Natural killer cell (primary cell): ENCODE results near the gene RUNX2. TPM values are rescaled to one million over a fixed set of nuclear protein-coding genes. Genes with fewer than 3 reads are reported as not detected.

Source experiments
- ATAC-seq, 3 donors: fragments of 150-1000 bp in 2 of 3; fragments of 200-7000 bp in 1 of 3; cut with Tn5 transposase; 1 replicate in 1 of 3; 2 replicates in 2 of 3; pipeline ENCODE4 v1.10.0; 2021; ENCODE audit warnings: mild to moderate bottlenecking in 2 of 3, moderate library complexity in 2 of 3
- DNase-seq, 2 donors: peaks; one replicate each; pipeline versions ENCODE4 v3.0.0 to v3.0.0-alpha.2; 2013 to 2021; ENCODE audit warnings: mixed read lengths in 1 of 2
- H3K27ac ChIP-seq: one replicate; pipeline ENCODE4 v1.5.1; 2013; ENCODE audit warnings: mild to moderate bottlenecking, low read length
- H3K27me3 ChIP-seq: one replicate; pipeline ENCODE4 v1.6.1; 2013; ENCODE audit warnings: low read length; ENCODE audit not compliant: control insufficient read depth, insufficient read depth
- H3K36me3 ChIP-seq: one replicate; pipeline ENCODE4 v1.6.1; 2013; ENCODE audit warnings: low read length; ENCODE audit not compliant: control insufficient read depth, insufficient read depth
- H3K4me1 ChIP-seq: one replicate; pipeline ENCODE4 v1.6.1; 2013; ENCODE audit warnings: low read length; ENCODE audit not compliant: control insufficient read depth, insufficient read depth
- H3K4me3 ChIP-seq: one replicate; pipeline ENCODE4 v1.5.1; 2013; ENCODE audit warnings: low read length
- H3K9me3 ChIP-seq: one replicate; pipeline ENCODE4 v1.6.1; 2013; ENCODE audit warnings: low read length; ENCODE audit not compliant: control insufficient read depth, insufficient read depth
- H3K27ac Mint-ChIP-seq, 2 donors: one replicate each; pipeline ENCODE4 v1.8.0; 2022; ENCODE audit warnings: mild to moderate bottlenecking in 2 of 2, mixed read lengths in 2 of 2, moderate library complexity in 1 of 2
- H3K27me3 Mint-ChIP-seq, 2 donors: one replicate each; pipeline ENCODE4 v1.8.0; 2022; ENCODE audit warnings: low read depth in 2 of 2, mixed read lengths in 2 of 2
- H3K36me3 Mint-ChIP-seq: one replicate; pipeline ENCODE4 v1.8.0; 2022; ENCODE audit warnings: mixed read lengths
- H3K4me1 Mint-ChIP-seq, 2 donors: one replicate each; pipeline ENCODE4 v1.8.0; 2022; ENCODE audit warnings: mixed read lengths in 2 of 2
- H3K4me3 Mint-ChIP-seq: one replicate; pipeline ENCODE4 v1.8.0; 2022; ENCODE audit warnings: mild to moderate bottlenecking, moderate library complexity, mixed read lengths
- H3K9me3 Mint-ChIP-seq, 2 donors: one replicate each; pipeline ENCODE4 v1.8.0; 2022; ENCODE audit warnings: mixed read lengths in 2 of 2
- WGBS: methylation state at CpG from one replicate; pipeline ENCODE4 v1.1.7; 2013; ENCODE audit warnings: missing lambda C conversion rate; ENCODE audit not compliant: insufficient coverage; 5-methylcytosine and 5-hydroxymethylcytosine counted together
- intact Hi-C: fragments of 100-400 bp; cut with micrococcal nuclease; formaldehyde crosslinking; loops from one replicate; pipeline ENCODE4 v1.14.2; 2022
- total RNA-seq, 4 donors: library from RNA; stranded (reverse); fragments of 120-200 nt in 1 of 4; gene quantifications; one replicate each; pipeline versions ENCODE4 v1.2.3 to v1.2.4, GENCODE V29; 2013 to 2022
- TF ChIP-seq, protein P1 (sequence below): fragments of 200-600 bp; IDR thresholded peaks from one replicate; pipeline ENCODE4 v1.8.0; 2022; ENCODE audit warnings: antibody characterized with exemption

Gene RUNX2
- total RNA-seq, 3 donors from 2014 or later (not counting 1 experiment from before 2014, with no cell fraction given), result 5.0 to 19.2 (median 7.0) TPM

DNA sequence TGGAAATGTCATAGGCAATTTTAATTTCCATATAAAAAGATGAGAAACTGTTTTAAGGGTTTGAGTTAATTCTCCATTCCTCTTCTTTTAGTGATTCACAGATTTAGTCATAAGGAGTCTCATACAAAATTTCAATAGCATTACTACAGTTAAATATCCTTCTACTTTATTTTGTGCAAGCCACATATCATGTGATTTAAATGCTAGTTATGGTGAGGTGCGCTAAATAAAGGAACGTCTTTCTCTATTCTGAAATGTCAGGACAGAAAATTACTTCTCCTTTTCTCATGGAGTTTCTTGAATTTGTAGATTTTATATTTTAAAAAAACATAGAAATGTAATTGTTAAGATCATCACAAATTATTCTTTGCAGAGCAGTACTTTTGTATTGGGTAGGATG, 99.6 kb downstream of the RUNX2 start:
- Mint-ChIP-seq H3K36me3 (no peaks in the 10 kb centered on the region), H3K4me3 (no peak overlapping the region), H3K4me1 (peaks cover 8 to 34% of the 10 kb centered on the region in 2 donors), H3K27me3 (peaks cover 12 to 18% of the 10 kb centered on the region in 2 donors), H3K9me3 (no peaks in the 10 kb centered on the region), H3K27ac (no peak overlapping the region)
- Histone ChIP-seq H3K27me3 (peaks cover 2% of the 10 kb centered on the region), H3K36me3 (no peaks in the 10 kb centered on the region), H3K4me1 (peaks cover 18% of the 10 kb centered on the region), H3K4me3 (no peak overlapping the region), H3K9me3 (no peaks in the 10 kb centered on the region), H3K27ac (no peak overlapping the region)
- TF ChIP-seq, protein P1, sequence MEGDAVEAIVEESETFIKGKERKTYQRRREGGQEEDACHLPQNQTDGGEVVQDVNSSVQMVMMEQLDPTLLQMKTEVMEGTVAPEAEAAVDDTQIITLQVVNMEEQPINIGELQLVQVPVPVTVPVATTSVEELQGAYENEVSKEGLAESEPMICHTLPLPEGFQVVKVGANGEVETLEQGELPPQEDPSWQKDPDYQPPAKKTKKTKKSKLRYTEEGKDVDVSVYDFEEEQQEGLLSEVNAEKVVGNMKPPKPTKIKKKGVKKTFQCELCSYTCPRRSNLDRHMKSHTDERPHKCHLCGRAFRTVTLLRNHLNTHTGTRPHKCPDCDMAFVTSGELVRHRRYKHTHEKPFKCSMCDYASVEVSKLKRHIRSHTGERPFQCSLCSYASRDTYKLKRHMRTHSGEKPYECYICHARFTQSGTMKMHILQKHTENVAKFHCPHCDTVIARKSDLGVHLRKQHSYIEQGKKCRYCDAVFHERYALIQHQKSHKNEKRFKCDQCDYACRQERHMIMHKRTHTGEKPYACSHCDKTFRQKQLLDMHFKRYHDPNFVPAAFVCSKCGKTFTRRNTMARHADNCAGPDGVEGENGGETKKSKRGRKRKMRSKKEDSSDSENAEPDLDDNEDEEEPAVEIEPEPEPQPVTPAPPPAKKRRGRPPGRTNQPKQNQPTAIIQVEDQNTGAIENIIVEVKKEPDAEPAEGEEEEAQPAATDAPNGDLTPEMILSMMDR, result no peak
- no CpG with 5 or more reads among the region's 2 CpGs for WGBS
- intact Hi-C loops, result no loop called here
- ATAC-seq, result no peak
- DNase-seq, result no peak

DNA sequence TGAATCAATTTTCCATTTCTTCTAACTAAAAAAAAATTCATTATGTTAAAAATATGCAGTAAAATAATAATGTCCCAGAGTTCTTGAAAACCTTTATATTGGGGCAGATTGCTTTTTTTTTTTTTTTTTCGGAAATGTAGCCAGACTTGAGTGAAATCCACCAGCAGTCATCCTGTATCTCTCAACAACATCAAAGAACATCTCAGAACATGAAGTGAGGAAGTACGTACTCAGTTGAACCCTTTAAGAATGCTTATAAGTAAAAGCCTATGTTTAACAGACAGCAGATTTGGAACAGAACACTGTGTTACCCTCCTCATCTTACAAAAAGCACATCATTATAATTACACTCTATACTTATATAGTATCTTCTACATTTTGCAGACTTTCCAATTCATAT, 100.6 kb downstream of the RUNX2 start:
- Mint-ChIP-seq H3K27me3 (peaks cover 7 to 18% of the 10 kb centered on the region in 2 donors), H3K9me3 (no peaks in the 10 kb centered on the region), H3K4me1 (peaks cover 11 to 26% of the 10 kb centered on the region in 2 donors), H3K36me3 (no peaks in the 10 kb centered on the region), H3K4me3 (no peak overlapping the region), H3K27ac (no peak overlapping the region)
- peak in 1 of 2 donors; percentile 37 for DNase-seq
- H3K9me3 ChIP-seq, result no peaks in the 10 kb centered on the region
- intact Hi-C loops, result no loop called here
- no peaks in the 10 kb centered on the region for H3K27me3 ChIP-seq
- H3K27ac ChIP-seq, result no peak overlapping the region
- no peak for ATAC-seq
- 40% methylated on average over 1 of the region's 2 CpGs for WGBS
- peaks cover 10% of the 10 kb centered on the region for H3K4me1 ChIP-seq
- no peaks in the 10 kb centered on the region for H3K36me3 ChIP-seq
- H3K4me3 ChIP-seq, result no peak overlapping the region
- TF ChIP-seq, protein P1, result no peak

DNA sequence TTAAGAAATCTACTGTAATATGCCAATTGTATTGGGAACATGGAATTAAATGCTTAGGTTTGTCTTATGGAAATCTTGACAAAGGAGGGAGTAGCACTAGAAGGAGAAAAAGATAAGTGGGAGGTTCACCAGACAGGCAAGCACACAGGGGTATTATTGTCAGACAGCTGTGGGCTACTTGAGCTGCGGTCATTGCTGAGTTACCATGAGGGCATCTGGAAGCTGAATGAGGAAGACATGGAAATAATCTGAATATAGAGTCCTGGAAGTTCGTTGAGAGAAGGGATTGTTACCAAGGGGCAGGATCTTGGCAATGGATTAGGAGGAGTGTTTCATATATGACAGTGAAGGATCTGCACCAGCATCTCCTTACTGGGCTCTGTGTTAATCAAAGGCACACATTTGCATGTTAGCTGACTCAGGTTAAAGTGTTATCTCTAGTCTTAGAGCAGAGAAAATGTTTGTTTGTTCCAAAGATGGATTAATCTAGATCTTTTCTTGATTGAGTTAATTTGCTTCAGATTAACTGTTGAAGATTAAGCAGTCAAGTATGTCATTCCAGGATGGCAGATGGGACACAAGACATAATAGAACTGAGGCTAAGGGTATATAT, 102.6 kb downstream of the RUNX2 start:
- no peak for ATAC-seq

More for the DNA sequence above, 102.6 kb downstream of the RUNX2 start:
- Histone ChIP-seq H3K4me3 (no peak overlapping the region), H3K27me3 (no peaks in the 10 kb centered on the region), H3K27ac (no peak overlapping the region), H3K36me3 (no peaks in the 10 kb centered on the region), H3K9me3 (no peaks in the 10 kb centered on the region), H3K4me1 (peaks cover 8% of the 10 kb centered on the region)
- H3K36me3 Mint-ChIP-seq, result no peaks in the 10 kb centered on the region
- intact Hi-C loops, result no loop called here
- WGBS, result 62% methylated on average over 2 of the region's 2 CpGs
- H3K4me3 Mint-ChIP-seq, result no peak overlapping the region
- DNase-seq, result no peak
- TF ChIP-seq, protein P1, result no peak
- peaks cover 19 to 20% of the 10 kb centered on the region in 2 donors for H3K4me1 Mint-ChIP-seq
- peaks cover 4 to 10% of the 10 kb centered on the region in 2 donors for H3K27me3 Mint-ChIP-seq
- H3K9me3 Mint-ChIP-seq, result no peaks in the 10 kb centered on the region
- no peak overlapping the region for H3K27ac Mint-ChIP-seq
